ENCODE results near the gene HEPHL1. TPM values are rescaled to one million over a fixed set of nuclear protein-coding genes. Genes with fewer than 3 reads are reported as not detected.
"Not testable (repeated sequence)": the region's sequence is repeated elsewhere in the genome, so short reads cannot be mapped to it uniquely, and the experiment has no call there.

The HEPHL1 gene
- total RNA-seq, 1 experiment from 2014 or later, result not detected

- H3K4me1 ChIP-seq, result peaks cover 4% of the 10 kb centered on the region
- no peaks in the 10 kb centered on the region for H3K9me3 ChIP-seq (replicated peaks)
- DNase-seq, result no peak
- H3K27me3 ChIP-seq, result no peaks in the 10 kb centered on the region
- no peak overlapping the region for H3K27ac ChIP-seq
- H3K36me3 ChIP-seq, result no peaks in the 10 kb centered on the region
- H3K4me3 ChIP-seq, result no peak overlapping the region
These were observed 130.9 kb downstream of the HEPHL1 start for GRCh38 chr11:94151903-94152677.

- no peaks in the 10 kb centered on the region for H3K36me3 ChIP-seq
- peaks cover 4% of the 10 kb centered on the region for H3K4me1 ChIP-seq
- no peaks in the 10 kb centered on the region for H3K9me3 ChIP-seq (replicated peaks)
- H3K27ac ChIP-seq, result no peak overlapping the region
- DNase-seq, result no peak
- no peaks in the 10 kb centered on the region for H3K27me3 ChIP-seq
- no peak overlapping the region for H3K4me3 ChIP-seq
These were observed 131.5 kb downstream of the HEPHL1 start for GRCh38 chr11:94152678-94153065.

- Histone ChIP-seq H3K27me3 (no peaks in the 10 kb centered on the region), H3K4me3 (no peak overlapping the region), H3K36me3 (no peaks in the 10 kb centered on the region), H3K27ac (no peak overlapping the region), H3K4me1 (peaks cover 4% of the 10 kb centered on the region), H3K9me3 (replicated peaks) (no peaks in the 10 kb centered on the region)
- DNase-seq, result no peak
These were observed 132.2 kb downstream of the HEPHL1 start for GRCh38 chr11:94153320-94153719.

- no peaks in the 10 kb centered on the region for H3K36me3 ChIP-seq
- DNase-seq, result no peak
- H3K27me3 ChIP-seq, result no peaks in the 10 kb centered on the region
- no peak overlapping the region for H3K27ac ChIP-seq
- H3K4me1 ChIP-seq, result peaks cover 4% of the 10 kb centered on the region
- no peaks in the 10 kb centered on the region for H3K9me3 ChIP-seq (replicated peaks)
- no peak overlapping the region for H3K4me3 ChIP-seq
These were observed 133.1 kb downstream of the HEPHL1 start for GRCh38 chr11:94154095-94154856.

- H3K27me3 ChIP-seq; H3K4me1 ChIP-seq; H3K27ac ChIP-seq; H3K9me3 ChIP-seq (replicated peaks); H3K4me3 ChIP-seq; DNase-seq; H3K36me3 ChIP-seq: not testable (repeated sequence)
These were observed 136.2 kb downstream of the HEPHL1 start for GRCh38 chr11:94157339-94157738.

Other genes with a start within 250 kb of the HEPHL1 start
- 29.0 TPM in 2 replicates for gene MED17, start 237.1 kb upstream of the HEPHL1 start, total RNA-seq (2014; rRNA removed; shearing (Covaris generic))
- gene VSTM5, start 170.7 kb upstream of the HEPHL1 start, total RNA-seq (2014; rRNA removed; shearing (Covaris generic)), result not detected in 2 replicates
- gene PANX1, start 107.5 kb downstream of the HEPHL1 start, total RNA-seq (2014; rRNA removed; shearing (Covaris generic)), result 22.1 and 22.5 TPM in 2 replicates